ENCODE measurements around the gene PBXIP1. TPM values are rescaled to one million over a fixed set of nuclear protein-coding genes. Genes with fewer than 3 reads are reported as not detected.

PBXIP1 gene
- total RNA-seq, 4 donors from 2014 or later = 11.1 to 51.1 (median 29.3) TPM

GRCh38 chr1:154896771-154897286 is 59.1 kb downstream of the PBXIP1 start:
- Histone ChIP-seq H3K27ac (peak overlapping the region in 2 of 4 donors; percentile 5 to 10), H3K27me3 (no peaks in the 10 kb centered on the region), H3K4me3 (no peak overlapping the region), H3K36me3 (no peaks in the 10 kb centered on the region), H3K9me3 (no peaks in the 10 kb centered on the region), H3K4me1 (peaks cover 0 to 6% (median 3%) of the 10 kb centered on the region in 3 donors)
- 46 to 60% methylated on average over 6 to 9 of the region's 10 CpGs for WGBS, 2 donors
- DNase-seq = no peak
- intact Hi-C loops (cut with DNase I) = no loop called here
- TF ChIP-seq POLR2A (IDR thresholded peaks at IDR 0.05) (no peak), CTCF (IDR thresholded peaks at IDR 0.05) (no peak)

GRCh38 chr1:154895798-154896197 is 60.1 kb downstream of the PBXIP1 start:
- Histone ChIP-seq H3K27ac (no peak overlapping the region), H3K4me3 (no peak overlapping the region), H3K36me3 (no peaks in the 10 kb centered on the region), H3K27me3 (no peaks in the 10 kb centered on the region), H3K9me3 (no peaks in the 10 kb centered on the region), H3K4me1 (peaks cover 0 to 6% (median 3%) of the 10 kb centered on the region in 3 donors)
- intact Hi-C loops (cut with DNase I) = no loop called here
- TF ChIP-seq POLR2A (IDR thresholded peaks at IDR 0.05) (no peak), CTCF (IDR thresholded peaks at IDR 0.05) (no peak)
- 69 to 73% methylated on average over 7 of the region's 7 CpGs for WGBS, 2 donors
- DNase-seq = no peak

Small RNA genes lying within 50 kb of the gene (small RNA-seq; reads per million reads assigned to genes)
- 0 to 0.15 (median 0.04) reads per million in 4 donors for gene MIR4258
- 0 reads per million in 4 donors for gene RF00017

Other genes with a start within 250 kb of the PBXIP1 start
- gene KCNN3, start 85.8 kb downstream of the PBXIP1 start, total RNA-seq = 1 to 10 TPM in 1 of 4 donors, under 1 TPM in 3; 0.08 to 1.7 (median 0.50) TPM
- 10 to 100 TPM; 29.0 to 38.2 (median 33.5) TPM for gene PMVK, start 19.4 kb downstream of the PBXIP1 start, total RNA-seq
- 10 to 100 TPM; 14.4 to 18.8 (median 17.5) TPM for gene PYGO2, start 5.7 kb upstream of the PBXIP1 start, total RNA-seq
- 10 to 100 TPM; 37.6 to 80.9 (median 65.8) TPM for gene SHC1, start 14.6 kb upstream of the PBXIP1 start, total RNA-seq
- gene CKS1B, start 18.6 kb upstream of the PBXIP1 start, total RNA-seq = 10 to 100 TPM; 34.9 to 72.8 (median 55.3) TPM
- gene FLAD1, start 27.2 kb upstream of the PBXIP1 start, total RNA-seq = 10 to 100 TPM; 21.5 to 30.9 (median 29.5) TPM
- not detected for gene LENEP, start 37.5 kb upstream of the PBXIP1 start, total RNA-seq
- 100 to 1,000 TPM; 101 to 220 (median 113) TPM for gene ZBTB7B, start 46.7 kb upstream of the PBXIP1 start, total RNA-seq
- 1 to 10 TPM in 1 of 4 donors, under 1 TPM in 3; 0.11 to 8.2 (median 0.18) TPM for gene DCST2, start 77.7 kb upstream of the PBXIP1 start, total RNA-seq
- gene DCST1, start 77.7 kb upstream of the PBXIP1 start, total RNA-seq = under 1 TPM in 1 of 4 donors, not detected in 3; 0.19 TPM
- 100 to 1,000 TPM; 135 to 194 (median 183) TPM for gene ADAM15, start 95.2 kb upstream of the PBXIP1 start, total RNA-seq
- 10 to 100 TPM in 3 of 4 donors, 1 to 10 TPM in 1; 8.1 to 22.9 (median 12.2) TPM for gene EFNA4, start 107.6 kb upstream of the PBXIP1 start, total RNA-seq
- 10 to 100 TPM; 20.0 to 25.8 (median 21.1) TPM for gene EFNA3, start 122.7 kb upstream of the PBXIP1 start, total RNA-seq
- gene EFNA1, start 171.8 kb upstream of the PBXIP1 start, total RNA-seq = 10 to 100 TPM; 30.2 to 42.9 (median 31.0) TPM
- gene SLC50A1, start 179.8 kb upstream of the PBXIP1 start, total RNA-seq = 10 to 100 TPM; 21.4 to 27.2 (median 26.0) TPM
- gene DPM3, start 184.4 kb upstream of the PBXIP1 start, total RNA-seq = 10 to 100 TPM; 33.1 to 67.7 (median 45.4) TPM
- gene KRTCAP2, start 217.2 kb upstream of the PBXIP1 start, total RNA-seq = 100 to 1,000 TPM in 1 of 4 donors, 10 to 100 TPM in 3; 70.8 to 122 (median 73.8) TPM
- under 1 TPM in 3 of 4 donors, not detected in 1; 0.30 to 0.53 (median 0.38) TPM for gene TRIM46, start 217.8 kb upstream of the PBXIP1 start, total RNA-seq